Thyroid gland (tissue), 4 donors: ENCODE data around the gene ELAPOR1.

Experiments used
- CTCF ChIP-seq, 6 experiments: fragments of 200-600 bp in 3 of 6; fragments of 450-650 bp in 3 of 6; sonication (generic) in 3 of 6; IDR thresholded peaks; one replicate each; pipeline ENCODE4 v1.5.1; 2016 to 2019; ENCODE audit warnings: antibody characterized with exemption in 6 of 6, mild to moderate bottlenecking in 2 of 6, inconsistent platforms in 1 of 6, moderate library complexity in 1 of 6
- POLR2A ChIP-seq, 2 donors: fragments of 450-650 bp; IDR thresholded peaks; one replicate each; pipeline ENCODE4 v1.6.1; 2017; ENCODE audit warnings: antibody characterized with exemption in 2 of 2, mild to moderate bottlenecking in 2 of 2, moderate library complexity in 1 of 2

GRCh38 chr1:109090196-109091077, 23.5 kb upstream of the ELAPOR1 start, which contains the start of gene TMEM167B:
- TF ChIP-seq CTCF (IDR thresholded peaks at IDR 0.05) = peak in 1 of 6 experiments; percentile 32
- TF ChIP-seq POLR2A (IDR thresholded peaks at IDR 0.05) = peak; percentile 72 to 74
